Esophagus (tissue), 2 donors: ENCODE results near the gene NUDT2. TPM values are rescaled to one million over a fixed set of nuclear protein-coding genes. Genes with fewer than 3 reads are reported as not detected.
"Not testable (repeated sequence)": the region's sequence is repeated elsewhere in the genome, so short reads cannot be mapped to it uniquely, and the experiment has no call there.

Experiments used
- H3K27ac ChIP-seq, 2 donors: one replicate each; pipeline ENCODE4 v1.5.1; 2013; ENCODE audit warnings: low read depth in 2 of 2, mild to moderate bottlenecking in 2 of 2, inconsistent platforms in 1 of 2, low read length in 1 of 2, moderate library complexity in 1 of 2
- H3K27me3 ChIP-seq, 2 donors: one replicate each; pipeline ENCODE4 v1.6.1; 2013; ENCODE audit warnings: low read length in 2 of 2, control low read depth in 1 of 2, mild to moderate bottlenecking in 1 of 2; ENCODE audit not compliant: insufficient read depth in 2 of 2, control insufficient read depth in 1 of 2
- H3K36me3 ChIP-seq, 2 donors: one replicate each; pipeline ENCODE4 v1.6.1; 2013; ENCODE audit warnings: low read length in 1 of 2; ENCODE audit not compliant: control insufficient read depth in 2 of 2, insufficient read depth in 2 of 2
- H3K4me1 ChIP-seq, 2 donors: one replicate each; pipeline ENCODE4 v1.6.1; 2013; ENCODE audit warnings: low read length in 1 of 2; ENCODE audit not compliant: control insufficient read depth in 2 of 2, insufficient read depth in 2 of 2
- H3K4me3 ChIP-seq, 2 donors: one replicate each; pipeline ENCODE4 v1.5.1; 2013; ENCODE audit warnings: low read length in 2 of 2, mild to moderate bottlenecking in 2 of 2, low read depth in 1 of 2, moderate library complexity in 1 of 2
- H3K9me3 ChIP-seq, 2 donors: one replicate each; pipeline ENCODE4 v1.6.1; 2013; ENCODE audit warnings: mild to moderate bottlenecking in 2 of 2, low read depth in 1 of 2, low read length in 1 of 2, moderate library complexity in 1 of 2; ENCODE audit not compliant: control insufficient read depth in 2 of 2, insufficient read depth in 1 of 2
- WGBS, 2 donors: extraction: QIAGEN DNeasy Blood & Tissue Kit; methylation state at CpG; one replicate each; pipeline ENCODE4 v1.1.7; 2013; 5-methylcytosine and 5-hydroxymethylcytosine counted together
- polyA plus RNA-seq, 2 donors: library from polyadenylated mRNA; stranded (reverse); fragments of 200-250 nt; gene quantifications; one replicate each; pipeline ENCODE4 v1.2.3, GENCODE V29; 2013
- donor health status: healthy with polysubstance abuse.
- donor health status: Bipolar disorder and iron deficiency.

NUDT2 gene
- polyA plus RNA-seq, 2 donors: 17.3 to 35.2 TPM

GRCh38 chr9:34346873-34347799 lies 17.8 kb downstream of the NUDT2 start:
- Histone ChIP-seq H3K9me3 (no peaks in the 10 kb centered on the region), H3K27ac (no peak overlapping the region), H3K27me3 (no peaks in the 10 kb centered on the region), H3K4me1 (no peaks in the 10 kb centered on the region), H3K4me3 (no peak overlapping the region), H3K36me3 (peaks cover 2 to 3% of the 10 kb centered on the region in 2 donors)
- 77 to 88% methylated on average over 15 of the region's 15 CpGs for WGBS, 2 donors

GRCh38 chr9:34347800-34348158 lies 18.4 kb downstream of the NUDT2 start:
- Histone ChIP-seq H3K36me3 (peaks cover 2 to 3% of the 10 kb centered on the region in 2 donors), H3K4me3 (no peak overlapping the region), H3K27me3 (no peaks in the 10 kb centered on the region), H3K27ac (no peak overlapping the region), H3K4me1 (no peaks in the 10 kb centered on the region), H3K9me3 (no peaks in the 10 kb centered on the region)

GRCh38 chr9:34349324-34349723 lies 20.0 kb downstream of the NUDT2 start:
- no peaks in the 10 kb centered on the region for H3K4me1 ChIP-seq
- 94 to 95% methylated on average over 3 of the region's 3 CpGs for WGBS, 2 donors
- no peaks in the 10 kb centered on the region for H3K27me3 ChIP-seq

GRCh38 chr9:34352122-34352652 lies 22.8 kb downstream of the NUDT2 start:
- 76 to 92% methylated on average over 7 of the region's 7 CpGs for WGBS, 2 donors

More at GRCh38 chr9:34349324-34349723, 20.0 kb downstream of the NUDT2 start:
- H3K9me3 ChIP-seq: no peaks in the 10 kb centered on the region
- H3K4me3 ChIP-seq: no peak overlapping the region
- H3K27ac ChIP-seq: no peak overlapping the region
- H3K36me3 ChIP-seq: peaks cover 0 to 3% of the 10 kb centered on the region in 2 donors

GRCh38 chr9:34352957-34353356 lies 23.6 kb downstream of the NUDT2 start:
- H3K4me3 ChIP-seq, H3K27ac ChIP-seq: not testable (repeated sequence)
- whole genome bisulfite sequencing, 2 donors: 87 to 96% methylated on average over 1 of the region's 1 CpG

More at GRCh38 chr9:34352122-34352652, 22.8 kb downstream of the NUDT2 start:
- H3K27ac ChIP-seq, H3K9me3 ChIP-seq, H3K4me3 ChIP-seq, H3K4me1 ChIP-seq, H3K36me3 ChIP-seq, H3K27me3 ChIP-seq: not testable (repeated sequence)

GRCh38 chr9:34362614-34363214 lies 33.3 kb downstream of the NUDT2 start:
- H3K27me3 ChIP-seq: no peaks in the 10 kb centered on the region
- WGBS, 2 donors: 80 to 93% methylated on average over 4 of the region's 4 CpGs
- H3K27ac ChIP-seq: no peak overlapping the region
- H3K9me3 ChIP-seq: no peaks in the 10 kb centered on the region
- H3K4me3 ChIP-seq: no peak overlapping the region
- H3K36me3 ChIP-seq: no peaks in the 10 kb centered on the region
- H3K4me1 ChIP-seq: no peaks in the 10 kb centered on the region

More at GRCh38 chr9:34352957-34353356, 23.6 kb downstream of the NUDT2 start:
- not testable (repeated sequence) for H3K9me3 ChIP-seq, H3K36me3 ChIP-seq, H3K4me1 ChIP-seq, H3K27me3 ChIP-seq

GRCh38 chr9:34363619-34364351 lies 34.4 kb downstream of the NUDT2 start:
- Histone ChIP-seq H3K27me3 (no peaks in the 10 kb centered on the region), H3K9me3 (no peaks in the 10 kb centered on the region), H3K4me1 (no peaks in the 10 kb centered on the region), H3K36me3 (no peaks in the 10 kb centered on the region), H3K27ac (peak overlapping the region in 1 of 2 donors; percentile 11), H3K4me3 (no peak overlapping the region)
- WGBS, 2 donors: 66 to 75% methylated on average over 13 of the region's 13 CpGs

- Histone ChIP-seq H3K4me1 (no peaks in the 10 kb centered on the region), H3K27me3 (no peaks in the 10 kb centered on the region), H3K4me3 (no peak overlapping the region), H3K9me3 (no peaks in the 10 kb centered on the region), H3K27ac (no peak overlapping the region), H3K36me3 (peaks cover 0 to 5% of the 10 kb centered on the region in 2 donors)
- 55 to 61% methylated on average over 2 of the region's 2 CpGs for WGBS, 2 donors
Measured at GRCh38 chr9:34365282-34365681, 35.9 kb downstream of the NUDT2 start.

GRCh38 chr9:34366365-34366764 lies 37.0 kb downstream of the NUDT2 start:
- H3K9me3 ChIP-seq: peaks cover 0 to 2% of the 10 kb centered on the region in 2 donors
- 89 to 93% methylated on average over 2 of the region's 2 CpGs for WGBS, 2 donors
- H3K4me1 ChIP-seq: peaks cover 0 to 2% of the 10 kb centered on the region in 2 donors
- no peak overlapping the region for H3K4me3 ChIP-seq
- no peak overlapping the region for H3K27ac ChIP-seq
- H3K27me3 ChIP-seq: no peaks in the 10 kb centered on the region
- H3K36me3 ChIP-seq: peaks cover 0 to 11% of the 10 kb centered on the region in 2 donors
